Naive thymus-derived CD4-positive, alpha-beta T cell (primary cell): ENCODE data around the gene BTG2. TPM values are rescaled to one million over a fixed set of nuclear protein-coding genes. Genes with fewer than 3 reads are reported as not detected.

Source experiments
- ATAC-seq: fragments of 150-1000 bp; cut with Tn5 transposase; 2 replicates; pipeline ENCODE4 v1.10.0; 2021; ENCODE audit warnings: mild to moderate bottlenecking, moderate library complexity
- CTCF ChIA-PET: fragments of 350-600 bp; sonication (Branson Sonifier 250); formaldehyde crosslinking; loops from one replicate; lab custom pipeline; 2021; ENCODE audit warnings: antibody characterized with exemption; lab: Charles Lee
- POLR2A ChIA-PET: fragments of 350-600 bp; sonication (Branson Sonifier 250); formaldehyde crosslinking; loops from one replicate; lab custom pipeline; 2021; ENCODE audit warnings: antibody characterized with exemption, inconsistent platforms; lab: Charles Lee
- DNase-seq, 9 donors: peaks; one replicate each; pipeline versions ENCODE4 v3.0.0 to v3.0.0-alpha.2; 2020 to 2022; ENCODE audit warnings: mixed read lengths in 1 of 9
- H3K27ac ChIP-seq: one replicate; pipeline ENCODE4 v1.7.0; 2013; ENCODE audit warnings: mild to moderate bottlenecking, low read depth, low read length, moderate library complexity
- H3K27me3 ChIP-seq, 2 donors: one replicate each; pipeline ENCODE4 v1.7.0; 2013; ENCODE audit warnings: low read length in 2 of 2, mild to moderate bottlenecking in 2 of 2, moderate library complexity in 2 of 2; ENCODE audit not compliant: control insufficient read depth in 2 of 2, insufficient read depth in 2 of 2
- H3K36me3 ChIP-seq, 3 experiments: 1 replicate in 2 of 3; 2 replicates in 1 of 3; pipeline ENCODE4 v1.7.0; 2013; ENCODE audit warnings: low read length in 3 of 3, mild to moderate bottlenecking in 3 of 3, moderate library complexity in 1 of 3; ENCODE audit not compliant: insufficient read depth in 3 of 3, control insufficient read depth in 2 of 3
- H3K4me1 ChIP-seq, 2 donors: one replicate each; pipeline ENCODE4 v1.7.0; 2013; ENCODE audit warnings: low read length in 2 of 2, mild to moderate bottlenecking in 2 of 2, moderate library complexity in 1 of 2; ENCODE audit not compliant: control insufficient read depth in 2 of 2, insufficient read depth in 2 of 2
- H3K4me3 ChIP-seq: 2 replicates; pipeline ENCODE4 v1.7.0; 2013; ENCODE audit warnings: mild to moderate bottlenecking, low read length
- H3K9me3 ChIP-seq, 3 experiments: 1 replicate in 2 of 3; 2 replicates in 1 of 3; pipeline ENCODE4 v1.7.0; 2013; ENCODE audit warnings: low read length in 3 of 3; ENCODE audit not compliant: control insufficient read depth in 2 of 3
- H3K27ac Mint-ChIP-seq, 9 donors: one replicate each; pipeline ENCODE4 v1.8.0; 2020 to 2022; ENCODE audit warnings: mixed read lengths in 9 of 9, mild to moderate bottlenecking in 8 of 9, moderate library complexity in 5 of 9, inconsistent platforms in 2 of 9
- H3K27me3 Mint-ChIP-seq, 5 donors: one replicate each; pipeline ENCODE4 v1.8.0; 2021 to 2022; ENCODE audit warnings: mixed read lengths in 5 of 5, mild to moderate bottlenecking in 1 of 5
- H3K36me3 Mint-ChIP-seq, 5 donors: one replicate each; pipeline ENCODE4 v1.8.0; 2020 to 2022; ENCODE audit warnings: mixed read lengths in 5 of 5, mild to moderate bottlenecking in 3 of 5, inconsistent platforms in 1 of 5
- H3K4me1 Mint-ChIP-seq, 7 donors: one replicate each; pipeline ENCODE4 v1.8.0; 2020 to 2022; ENCODE audit warnings: mixed read lengths in 7 of 7, mild to moderate bottlenecking in 3 of 7, inconsistent platforms in 1 of 7
- H3K4me3 Mint-ChIP-seq, 10 donors: one replicate each; pipeline ENCODE4 v1.8.0; 2020 to 2022; ENCODE audit warnings: mild to moderate bottlenecking in 10 of 10, mixed read lengths in 10 of 10, moderate library complexity in 6 of 10, inconsistent platforms in 2 of 10
- H3K9me3 Mint-ChIP-seq, 11 donors: one replicate each; pipeline ENCODE4 v1.8.0; 2020 to 2022; ENCODE audit warnings: mixed read lengths in 11 of 11, mild to moderate bottlenecking in 4 of 11, inconsistent platforms in 1 of 11, moderate library complexity in 1 of 11
- intact Hi-C, 2 donors: fragments of 100-400 bp; cut with micrococcal nuclease; formaldehyde crosslinking; loops; one replicate each; pipeline ENCODE4 v1.15.1; 2023
- polyA plus RNA-seq, 2 donors: library from polyadenylated mRNA; unstranded; fragments of 300-500 nt; fragmentation: Illumina TruSeq; gene quantifications; one replicate each; pipeline ENCODE4 v1.2.3, GENCODE V29; 2021
- total RNA-seq, 6 experiments: library from RNA in 5 of 6; stranded (reverse) in 5 of 6; gene quantifications; 1 replicate in 5 of 6; 2 replicates in 1 of 6; pipeline ENCODE4 v1.2.3 and lab custom pipeline; 2021 to 2026

Gene BTG2
- total and polyA plus RNA-seq, 7 experiments from 2014 or later: 118 to 654 (median 236) TPM

DNA sequence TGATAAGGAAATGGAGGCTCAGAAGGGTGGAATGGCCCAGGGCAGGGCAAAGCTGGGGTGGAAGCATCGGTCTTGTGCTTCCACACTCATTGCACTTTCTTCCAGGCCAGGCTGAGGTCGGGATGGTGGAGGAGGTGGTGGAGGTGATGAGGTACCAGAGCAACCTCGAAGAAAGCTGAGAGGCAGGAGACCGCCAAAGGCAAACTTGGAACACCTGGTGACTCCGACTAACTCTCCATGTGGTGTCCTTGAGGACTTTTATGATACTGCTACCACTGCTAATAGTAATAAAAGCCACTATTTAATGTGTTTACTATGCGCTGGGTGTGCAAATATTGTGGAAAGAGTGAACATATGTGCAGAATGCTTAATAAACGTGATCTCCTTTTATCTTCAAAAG lies 16.9 kb upstream of the BTG2 start:
- DNase-seq: no peak
- peaks cover 0 to 5% (median 0%) of the 10 kb centered on the region in 5 donors for H3K36me3 Mint-ChIP-seq
- peak overlapping the region; percentile 97 to 100 (median 99) for H3K27ac Mint-ChIP-seq
- H3K27me3 ChIP-seq: no peaks in the 10 kb centered on the region
- H3K27ac ChIP-seq: peak overlapping the region; percentile 98
- peak overlapping the region; percentile 63 to 89 (median 84) for H3K4me3 Mint-ChIP-seq
- H3K4me1 Mint-ChIP-seq: peaks cover 43 to 76% (median 74%) of the 10 kb centered on the region in 7 donors
- H3K27me3 Mint-ChIP-seq: peaks cover 0 to 3% (median 0%) of the 10 kb centered on the region in 5 donors
- intact Hi-C loops: loop anchor here (5.0 to 10.0 kb wide), 3 partner anchors 339 to 1226 kb away; partner anchors contain the start of genes ATP2B4 (in 1 of the 2) and MDM4 (in 1 of the 2)
- peaks cover 54 to 58% of the 10 kb centered on the region in 2 donors for H3K4me1 ChIP-seq
- no peak for ATAC-seq
- H3K9me3 Mint-ChIP-seq: peaks cover 0 to 2% (median 0%) of the 10 kb centered on the region in 11 donors
- no peaks in the 10 kb centered on the region for H3K36me3 ChIP-seq
- ChIA-PET CTCF (interaction anchor here (0.7 to 8.9 kb wide), 9 partner anchors 11 to 365 kb away, joined by 3 to 122 read pairs (median 4); partner anchors contain the start of gene BTG2), POLR2A (interaction anchor here (0.8 to 31.3 kb wide), 5 partner anchors 13 to 337 kb away, joined by 3 to 1812 read pairs (median 9); partner anchors contain the start of gene BTG2)
- no peaks in the 10 kb centered on the region for H3K9me3 ChIP-seq
- no peak overlapping the region for H3K4me3 ChIP-seq

- intact Hi-C loops: loop anchor here (1.0 to 10.0 kb wide), 6 partner anchors 16 to 1225 kb away; partner anchors contain the start of genes ATP2B4 (in 1 of the 2) and MDM4 (in 1 of the 2)
- H3K27me3 ChIP-seq: no peaks in the 10 kb centered on the region
These were observed 15.9 kb upstream of the BTG2 start for GRCh38 chr1:203289281-203289981.

GRCh38 chr1:203289982-203290260 lies 15.4 kb upstream of the BTG2 start:
- H3K9me3 Mint-ChIP-seq: peaks cover 0 to 2% (median 0%) of the 10 kb centered on the region in 11 donors
- intact Hi-C loops: loop anchor here (1.0 to 10.0 kb wide), 11 partner anchors 15 to 1995 kb away; partner anchors contain the start of genes BTG2 (in 2 of the 2), ATP2B4 (in 1 of the 2), LAX1 (in 1 of the 2) and MDM4 (in 1 of the 2)
- ChIA-PET CTCF (interaction anchor here (0.6 to 8.9 kb wide), 11 partner anchors 13 to 188 kb away, joined by 3 to 122 read pairs (median 11); partner anchors contain the start of gene BTG2), POLR2A (interaction anchor here (0.9 to 31.3 kb wide), 7 partner anchors 15 to 1226 kb away, joined by 4 to 1812 read pairs (median 8); partner anchors contain the start of genes BTG2 and MDM4)
- peak overlapping the region; percentile 97 to 100 (median 99) for H3K27ac Mint-ChIP-seq
- peaks cover 44 to 86% (median 80%) of the 10 kb centered on the region in 7 donors for H3K4me1 Mint-ChIP-seq
- Histone ChIP-seq H3K36me3 (no peaks in the 10 kb centered on the region), H3K9me3 (no peaks in the 10 kb centered on the region), H3K27me3 (no peaks in the 10 kb centered on the region), H3K27ac (peak overlapping the region; percentile 98), H3K4me1 (peaks cover 54 to 58% of the 10 kb centered on the region in 2 donors), H3K4me3 (peak overlapping the region; percentile 57)
- ATAC-seq (no peak), DNase-seq (no peak)
- H3K4me3 Mint-ChIP-seq: peak overlapping the region; percentile 75 to 89 (median 86)
- peaks cover 0 to 5% (median 0%) of the 10 kb centered on the region in 5 donors for H3K36me3 Mint-ChIP-seq
- peaks cover 0 to 3% (median 0%) of the 10 kb centered on the region in 5 donors for H3K27me3 Mint-ChIP-seq

More at GRCh38 chr1:203289281-203289981, 15.9 kb upstream of the BTG2 start:
- peak; percentile 79 to 93 (median 88) for DNase-seq
- no peaks in the 10 kb centered on the region for H3K9me3 ChIP-seq
- POLR2A ChIA-PET: interaction anchor here (0.7 to 31.3 kb wide), 8 partner anchors 14 to 1122 kb away, joined by 3 to 1812 read pairs (median 7); partner anchors contain the start of gene BTG2
- Mint-ChIP-seq H3K4me1 (peaks cover 40 to 81% (median 76%) of the 10 kb centered on the region in 7 donors), H3K27ac (peak overlapping the region; percentile 97 to 100 (median 99)), H3K36me3 (peaks cover 0 to 5% (median 0%) of the 10 kb centered on the region in 5 donors), H3K4me3 (peak overlapping the region; percentile 75 to 89 (median 86)), H3K27me3 (peaks cover 0 to 3% (median 0%) of the 10 kb centered on the region in 5 donors), H3K9me3 (peaks cover 0 to 2% (median 0%) of the 10 kb centered on the region in 11 donors)
- peak; percentile 80 for ATAC-seq
- peaks cover 54 to 58% of the 10 kb centered on the region in 2 donors for H3K4me1 ChIP-seq
- H3K36me3 ChIP-seq: no peaks in the 10 kb centered on the region
- peak overlapping the region; percentile 98 for H3K27ac ChIP-seq
- H3K4me3 ChIP-seq: peak overlapping the region; percentile 57
- CTCF ChIA-PET: interaction anchor here (0.6 to 8.9 kb wide), 12 partner anchors 12 to 189 kb away, joined by 3 to 122 read pairs (median 9); partner anchors contain the start of gene BTG2

DNA sequence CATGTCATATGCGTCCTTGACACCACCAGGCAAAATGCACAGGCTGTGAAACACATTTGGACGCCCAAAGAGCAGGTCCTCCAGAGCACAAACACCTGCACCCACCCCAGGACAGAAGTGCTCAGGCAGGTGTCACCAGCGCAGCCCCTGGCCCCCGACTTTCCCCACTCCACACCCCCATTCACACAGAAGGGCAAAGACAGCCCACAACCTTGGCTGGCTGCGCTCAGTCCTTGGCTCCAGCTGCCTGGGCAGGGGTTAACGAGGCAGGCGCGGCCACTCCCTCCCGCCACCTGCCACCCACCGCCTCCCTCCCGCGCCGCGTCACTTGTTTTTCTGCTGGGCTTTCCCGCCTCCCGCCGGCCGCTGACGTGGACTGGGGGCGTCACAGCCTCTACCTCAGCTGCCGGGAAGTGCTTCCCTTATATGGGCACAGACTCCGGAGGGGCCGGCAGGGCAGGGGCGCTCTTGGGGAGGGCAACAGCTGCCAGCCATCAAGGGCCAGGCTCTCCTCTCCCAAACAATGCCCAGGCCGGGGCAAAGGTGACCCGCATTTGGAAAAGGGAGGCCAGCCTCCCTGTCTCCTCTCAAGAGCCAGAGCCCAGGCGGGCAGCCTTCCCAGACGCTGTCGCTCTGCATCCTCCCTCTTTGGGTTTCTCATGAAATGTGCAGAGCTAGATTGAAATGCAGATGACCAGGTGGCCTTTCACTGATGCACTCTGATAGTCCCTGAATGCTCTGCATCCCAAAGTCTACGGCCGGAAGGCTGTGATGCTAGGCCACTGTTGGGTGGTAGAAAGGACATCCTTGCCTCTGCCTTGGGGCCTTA lies 14.8 kb upstream of the BTG2 start:
- H3K4me3 Mint-ChIP-seq: peak overlapping the region; percentile 75 to 89 (median 86)
- H3K27ac Mint-ChIP-seq: peak overlapping the region; percentile 97 to 100 (median 99)
- Histone ChIP-seq H3K27ac (peak overlapping the region; percentile 98), H3K9me3 (no peaks in the 10 kb centered on the region), H3K36me3 (no peaks in the 10 kb centered on the region), H3K4me3 (peak overlapping the region; percentile 57), H3K27me3 (no peaks in the 10 kb centered on the region), H3K4me1 (peaks cover 54 to 58% of the 10 kb centered on the region in 2 donors)
- ATAC-seq (peak; percentile 76), DNase-seq (peak; percentile 95 to 98 (median 97))
- intact Hi-C loops: loop anchor here (1.0 to 10.0 kb wide), 6 partner anchors 15 to 1994 kb away; partner anchors contain the start of genes BTG2 (in 2 of the 2), LAX1 (in 1 of the 2) and PPP1R15B (in 1 of the 2)
- H3K9me3 Mint-ChIP-seq: peaks cover 0 to 2% (median 0%) of the 10 kb centered on the region in 11 donors
- peaks cover 0 to 5% (median 0%) of the 10 kb centered on the region in 5 donors for H3K36me3 Mint-ChIP-seq
- ChIA-PET CTCF (interaction anchor here (1.0 to 8.9 kb wide), 9 partner anchors 13 to 50 kb away, joined by 4 to 122 read pairs (median 17); partner anchors contain the start of gene BTG2), POLR2A (interaction anchor here (0.7 to 31.3 kb wide), 7 partner anchors 15 to 1225 kb away, joined by 3 to 1812 read pairs (median 8); partner anchors contain the start of genes BTG2 and MDM4)
- H3K4me1 Mint-ChIP-seq: peaks cover 44 to 92% (median 86%) of the 10 kb centered on the region in 7 donors
- peaks cover 0 to 3% (median 0%) of the 10 kb centered on the region in 5 donors for H3K27me3 Mint-ChIP-seq

GRCh38 chr1:203291201-203292096 lies 13.9 kb upstream of the BTG2 start:
- Histone ChIP-seq H3K4me3 (no peak overlapping the region), H3K36me3 (no peaks in the 10 kb centered on the region), H3K9me3 (no peaks in the 10 kb centered on the region), H3K27me3 (no peaks in the 10 kb centered on the region), H3K27ac (peak overlapping the region; percentile 98), H3K4me1 (peaks cover 50 to 54% of the 10 kb centered on the region in 2 donors)
- peak overlapping the region in 9 of 10 donors; percentile 17 to 89 (median 86) for H3K4me3 Mint-ChIP-seq
- H3K4me1 Mint-ChIP-seq: peaks cover 43 to 91% (median 81%) of the 10 kb centered on the region in 7 donors
- ChIA-PET CTCF (interaction anchor here (0.6 to 8.9 kb wide), 7 partner anchors 14 to 362 kb away, joined by 3 to 122 read pairs (median 9); no protein-coding TSS in a partner anchor), POLR2A (interaction anchor here (0.7 to 31.3 kb wide), 5 partner anchors 16 to 51 kb away, joined by 3 to 1812 read pairs (median 8); partner anchors contain the start of gene BTG2)
- H3K36me3 Mint-ChIP-seq: peaks cover 0 to 5% (median 0%) of the 10 kb centered on the region in 5 donors
- intact Hi-C loops: loop anchor here in 1 of 2 donors (2.0 to 10.0 kb wide), 3 partner anchors 473 to 1993 kb away; partner anchors contain the start of genes LAX1 and PPP1R15B
- peaks cover 0 to 2% (median 0%) of the 10 kb centered on the region in 11 donors for H3K9me3 Mint-ChIP-seq
- peak overlapping the region; percentile 97 to 100 (median 99) for H3K27ac Mint-ChIP-seq
- DNase-seq (peak in 1 of 9 donors; percentile 16), ATAC-seq (no peak)
- H3K27me3 Mint-ChIP-seq: peaks cover 0 to 3% (median 0%) of the 10 kb centered on the region in 5 donors
